Lung microvascular endothelial cell (primary cell): ENCODE results near the gene KRTAP15-1. TPM values are rescaled to one million over a fixed set of nuclear protein-coding genes. Genes with fewer than 3 reads are reported as not detected.

Source experiments
- DNase-seq, 2 donors: peaks; one replicate each; pipeline versions ENCODE4 v3.0.0 to v3.0.0-alpha.2; 2010; ENCODE audit warnings: low read depth in 2 of 2
- total RNA-seq: library from RNA; depleted of rRNA; stranded (reverse); fragments of >200 nt; gene quantifications from 2 replicates; pipeline ENCODE4 v1.2.1, GENCODE V29; 2014

The KRTAP15-1 gene
- total RNA-seq, 1 donor from 2014 or later: not detected

DNA sequence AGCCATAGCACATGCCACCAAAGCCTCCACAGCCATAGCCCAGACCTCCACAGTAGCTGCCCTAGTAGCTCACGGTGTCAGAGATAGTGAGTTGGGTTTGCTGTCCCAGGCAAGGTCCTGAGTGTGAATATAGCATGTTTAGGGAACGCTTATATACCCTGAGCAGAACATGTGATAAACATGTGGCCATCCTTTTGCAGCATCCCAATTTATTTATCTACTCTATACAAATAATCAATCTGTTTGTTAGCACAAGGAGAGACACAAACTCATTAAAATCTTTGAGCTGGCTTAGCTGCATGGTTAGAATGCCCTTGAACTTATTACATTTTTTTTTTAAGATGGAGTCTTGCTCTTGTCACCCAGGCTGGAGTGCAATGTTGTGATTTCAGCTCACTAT, 47.3 kb downstream of the KRTAP15-1 start, which contains the start of gene KRTAP19-2:
KRTAP19-2 (minus strand) TSS at position 101 of the 400 bp plus-strand sequence; CDS start at position 13, 88 bp downstream.
- no peak for DNase-seq

Other genes with a start within 250 kb of the KRTAP15-1 start
- not detected in 2 replicates for gene CLDN8, start 224.2 kb upstream of the KRTAP15-1 start, total RNA-seq
- not detected in 2 replicates for gene KRTAP24-1, start 157.3 kb upstream of the KRTAP15-1 start, total RNA-seq
- not detected in 2 replicates for gene KRTAP25-1, start 150.8 kb upstream of the KRTAP15-1 start, total RNA-seq
- gene KRTAP26-1, start 120.0 kb upstream of the KRTAP15-1 start, total RNA-seq: not detected in 2 replicates
- gene KRTAP27-1, start 102.6 kb upstream of the KRTAP15-1 start, total RNA-seq: not detected in 2 replicates
- not detected in 2 replicates for gene KRTAP23-1, start 91.7 kb upstream of the KRTAP15-1 start, total RNA-seq
- gene KRTAP13-2, start 68.0 kb upstream of the KRTAP15-1 start, total RNA-seq: not detected in 2 replicates
- gene KRTAP13-1, start 44.2 kb upstream of the KRTAP15-1 start, total RNA-seq: not detected in 2 replicates
- not detected in 2 replicates for gene KRTAP13-3, start 14.3 kb upstream of the KRTAP15-1 start, total RNA-seq
- gene KRTAP13-4, start 10.1 kb upstream of the KRTAP15-1 start, total RNA-seq: not detected in 2 replicates
- not detected in 2 replicates for gene KRTAP19-1, start 40.1 kb downstream of the KRTAP15-1 start, total RNA-seq
- not detected in 2 replicates for gene KRTAP19-2, start 47.2 kb downstream of the KRTAP15-1 start, total RNA-seq
- not detected in 2 replicates for gene KRTAP19-3, start 51.7 kb downstream of the KRTAP15-1 start, total RNA-seq
- gene KRTAP19-4, start 56.9 kb downstream of the KRTAP15-1 start, total RNA-seq: not detected in 2 replicates
- gene KRTAP19-5, start 61.9 kb downstream of the KRTAP15-1 start, total RNA-seq: not detected in 2 replicates
- gene KRTAP19-6, start 101.6 kb downstream of the KRTAP15-1 start, total RNA-seq: not detected in 2 replicates
- not detected in 2 replicates for gene KRTAP19-7, start 121.0 kb downstream of the KRTAP15-1 start, total RNA-seq
- not detected in 2 replicates for gene KRTAP22-2, start 150.1 kb downstream of the KRTAP15-1 start, total RNA-seq
- not detected in 2 replicates for gene KRTAP6-3, start 152.2 kb downstream of the KRTAP15-1 start, total RNA-seq
- gene KRTAP6-2, start 158.6 kb downstream of the KRTAP15-1 start, total RNA-seq: not detected in 2 replicates
- not detected in 2 replicates for gene KRTAP22-1, start 160.8 kb downstream of the KRTAP15-1 start, total RNA-seq
- gene KRTAP6-1, start 173.7 kb downstream of the KRTAP15-1 start, total RNA-seq: not detected in 2 replicates
- gene KRTAP20-1, start 176.2 kb downstream of the KRTAP15-1 start, total RNA-seq: not detected in 2 replicates
- gene KRTAP20-4, start 180.4 kb downstream of the KRTAP15-1 start, total RNA-seq: not detected in 2 replicates
- not detected in 2 replicates for gene KRTAP20-2, start 194.9 kb downstream of the KRTAP15-1 start, total RNA-seq
- not detected in 2 replicates for gene KRTAP20-3, start 202.6 kb downstream of the KRTAP15-1 start, total RNA-seq